DOHH2 (cell line): ENCODE data around the gene MAML2.

ENCODE experiments used
- H3F3A ChIP-seq: fragments of 200-600 bp; sonication (generic), shearing (Covaris generic); 2 replicates; pipeline ENCODE4 v1.6.0; 2016; ENCODE audit warnings: antibody characterized with exemption, mild to moderate bottlenecking; ENCODE audit not compliant: control insufficient read depth, insufficient read depth
- H3K27ac ChIP-seq: fragments of 200-600 bp; sonication (generic); 2 replicates; pipeline ENCODE4 v1.5.1; 2014; ENCODE audit warnings: low read depth, mild to moderate bottlenecking, low read length, moderate library complexity
- H3K27me3 ChIP-seq: fragments of 200-600 bp; sonication (generic); 2 replicates; pipeline ENCODE4 v1.6.1; 2014; ENCODE audit warnings: mild to moderate bottlenecking, low read length, mixed read lengths; ENCODE audit not compliant: control insufficient read depth
- H3K36me3 ChIP-seq: fragments of 200-600 bp; sonication (generic); 2 replicates; pipeline ENCODE4 v1.6.1; 2014; ENCODE audit warnings: mild to moderate bottlenecking, low read length, moderate library complexity, mixed read lengths; ENCODE audit not compliant: control insufficient read depth
- H3K4me1 ChIP-seq: fragments of 200-600 bp; sonication (generic); 2 replicates; pipeline ENCODE4 v1.6.1; 2014; ENCODE audit warnings: mild to moderate bottlenecking, low read length, mixed read lengths; ENCODE audit not compliant: control insufficient read depth
- H3K4me2 ChIP-seq: fragments of 200-600 bp; sonication (generic); 2 replicates; pipeline ENCODE4 v1.6.0; 2014; ENCODE audit warnings: mild to moderate bottlenecking, low read length, moderate library complexity
- H3K4me3 ChIP-seq: fragments of 200-600 bp; sonication (generic); 2 replicates; pipeline ENCODE4 v1.5.1; 2014; ENCODE audit warnings: mild to moderate bottlenecking, low read length, mixed read lengths
- H3K79me2 ChIP-seq: fragments of 200-600 bp; sonication (generic); 2 replicates; pipeline ENCODE4 v1.6.1; 2014; ENCODE audit warnings: mild to moderate bottlenecking, low read length, mixed read lengths; ENCODE audit not compliant: control insufficient read depth
- H3K9me2 ChIP-seq: fragments of 200-600 bp; sonication (generic); replicated peaks from 2 replicates; pipeline ENCODE4 v1.6.1; 2014; ENCODE audit warnings: mild to moderate bottlenecking, low read length, mixed read lengths; ENCODE audit not compliant: control insufficient read depth
- H3K9me3 ChIP-seq: fragments of 200-600 bp; sonication (generic); 2 replicates; pipeline ENCODE4 v1.6.1; 2014; ENCODE audit warnings: antibody characterized with exemption, low read length, mixed read lengths; ENCODE audit not compliant: control insufficient read depth, insufficient read depth
- H4K20me1 ChIP-seq: fragments of 200-600 bp; sonication (generic); 2 replicates; pipeline ENCODE4 v1.6.0; 2014; ENCODE audit warnings: low read depth, mild to moderate bottlenecking, antibody characterized with exemption, low read length, moderate library complexity; ENCODE audit not compliant: control insufficient read depth, insufficient read depth
- CTCF ChIP-seq: fragments of 200-600 bp; sonication (generic); IDR thresholded peaks from one replicate; pipeline ENCODE4 v1.5.1; 2014; ENCODE audit warnings: antibody characterized with exemption, mild to moderate bottlenecking, low read depth, low read length; ENCODE audit not compliant: poor library complexity, severe bottlenecking
- EZH2phosphoT487 ChIP-seq: fragments of 200-600 bp; sonication (generic); IDR thresholded peaks from 2 replicates; pipeline ENCODE4 v1.6.1; 2017; ENCODE audit warnings: borderline replicate concordance, mild to moderate bottlenecking, antibody characterized with exemption, low read length, moderate library complexity, mixed read lengths

The MAML2 gene

GRCh38 chr11:96167203-96167758, 175.7 kb downstream of the MAML2 start:
- Histone ChIP-seq H4K20me1 (no peaks in the 10 kb centered on the region), H3K4me2 (no peak overlapping the region), H3F3A (no peaks in the 10 kb centered on the region), H3K36me3 (no peaks in the 10 kb centered on the region), H3K27me3 (peaks cover 17% of the 10 kb centered on the region), H3K79me2 (no peaks in the 10 kb centered on the region), H3K9me3 (no peaks in the 10 kb centered on the region), H3K9me2 (no peaks in the 10 kb centered on the region), H3K4me3 (no peak overlapping the region), H3K4me1 (no peaks in the 10 kb centered on the region), H3K27ac (no peak overlapping the region)
- TF ChIP-seq EZH2phosphoT487 (no peak), CTCF (no peak)

GRCh38 chr11:96162816-96163499, 180.0 kb downstream of the MAML2 start:
- no peaks in the 10 kb centered on the region for H3K79me2 ChIP-seq
- no peak overlapping the region for H3K4me2 ChIP-seq
- H3F3A ChIP-seq = no peaks in the 10 kb centered on the region
- H3K4me1 ChIP-seq = no peaks in the 10 kb centered on the region
- no peaks in the 10 kb centered on the region for H4K20me1 ChIP-seq
- H3K4me3 ChIP-seq = no peak overlapping the region
- H3K27me3 ChIP-seq = peaks cover 16% of the 10 kb centered on the region
- no peaks in the 10 kb centered on the region for H3K9me3 ChIP-seq
- TF ChIP-seq CTCF (no peak), EZH2phosphoT487 (no peak)
- no peak overlapping the region for H3K27ac ChIP-seq
- no peaks in the 10 kb centered on the region for H3K9me2 ChIP-seq
- H3K36me3 ChIP-seq = no peaks in the 10 kb centered on the region

GRCh38 chr11:96161307-96162089, 181.5 kb downstream of the MAML2 start:
- Histone ChIP-seq H3F3A (no peaks in the 10 kb centered on the region), H3K4me2 (no peak overlapping the region), H3K9me3 (no peaks in the 10 kb centered on the region), H3K4me1 (no peaks in the 10 kb centered on the region), H3K9me2 (no peaks in the 10 kb centered on the region), H3K36me3 (no peaks in the 10 kb centered on the region), H3K79me2 (no peaks in the 10 kb centered on the region), H3K4me3 (no peak overlapping the region), H4K20me1 (no peaks in the 10 kb centered on the region), H3K27me3 (peaks cover 2% of the 10 kb centered on the region; the same call in 1 of the 2 replicates), H3K27ac (no peak overlapping the region)
- no peak for TF ChIP-seq CTCF
